ENCODE measurements around the gene GTPBP3.

DNA sequence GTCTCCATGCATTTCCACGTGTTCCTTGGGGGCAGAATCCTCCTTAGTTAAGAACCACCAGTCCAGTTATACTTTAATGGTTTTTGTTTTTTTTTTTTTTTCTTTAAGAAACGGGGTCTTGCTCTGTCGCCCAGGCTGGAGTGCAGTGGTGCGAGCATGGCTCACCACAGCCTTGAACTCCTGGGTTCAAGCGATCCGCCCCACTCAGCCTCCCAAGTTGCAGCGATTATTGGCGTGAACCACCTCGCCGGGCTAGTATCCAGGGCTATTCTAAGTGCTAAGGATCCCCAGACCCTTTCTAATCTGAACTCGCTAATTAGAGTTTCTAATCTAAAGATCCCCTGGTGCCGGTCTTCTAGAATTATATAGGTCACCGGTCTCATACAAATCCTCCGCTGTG lies 43.7 kb upstream of the GTPBP3 start:
- no peak for TF ChIP-seq POLR2A (IDR thresholded peaks at IDR 0.05)
- peak in 1 of 11 experiments; percentile 1 for TF ChIP-seq CTCF (IDR thresholded peaks at IDR 0.05 in 8 of 11, conservative IDR thresholded peaks at IDR 0.05 in 3 of 11)
- no peak for TF ChIP-seq POLR2AphosphoS5 (IDR thresholded peaks at IDR 0.05)

All from spleen (tissue), 7 donors.